ENCODE data around the gene PAPOLA.
"Not testable (repeated sequence)": the region's sequence is repeated elsewhere in the genome, so short reads cannot be mapped to it uniquely, and the experiment has no call there.

PAPOLA gene

DNA sequence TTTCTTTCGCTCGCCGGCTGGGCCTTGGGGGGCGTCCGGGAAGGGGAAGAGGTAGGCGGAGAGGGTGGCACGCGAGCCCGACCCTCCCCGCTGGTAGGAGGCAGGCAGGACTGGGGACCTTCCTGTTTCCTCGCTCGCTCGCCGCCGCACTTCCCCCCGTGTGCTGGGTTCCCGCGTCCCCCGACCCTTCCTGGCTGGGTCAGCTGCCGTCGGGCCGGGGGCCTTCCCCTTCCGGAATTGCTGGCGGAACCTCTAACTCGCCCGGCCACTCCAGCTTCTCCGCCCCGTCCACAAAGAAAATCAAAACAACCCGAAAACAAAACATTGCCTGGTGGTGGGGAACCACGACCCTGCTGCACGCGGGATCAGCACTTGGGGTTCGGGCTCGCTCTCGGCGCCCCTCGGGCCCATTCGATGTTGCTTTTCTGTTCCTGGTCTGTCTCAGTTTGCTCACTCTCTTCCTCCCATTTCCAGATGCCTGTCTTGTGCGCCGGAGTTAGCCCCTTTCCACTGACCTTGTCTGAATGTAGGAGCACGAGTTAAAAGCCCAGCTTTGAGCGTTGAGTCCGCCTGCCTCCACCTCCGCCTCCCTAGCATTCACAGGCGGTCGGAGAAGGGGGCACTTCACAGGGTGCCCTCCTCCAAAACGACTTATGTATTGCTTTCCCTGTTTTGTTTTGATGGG is 581 bp downstream of the PAPOLA start:
- DNase-seq (ENCODE audit: low read depth), result no peak

DNA sequence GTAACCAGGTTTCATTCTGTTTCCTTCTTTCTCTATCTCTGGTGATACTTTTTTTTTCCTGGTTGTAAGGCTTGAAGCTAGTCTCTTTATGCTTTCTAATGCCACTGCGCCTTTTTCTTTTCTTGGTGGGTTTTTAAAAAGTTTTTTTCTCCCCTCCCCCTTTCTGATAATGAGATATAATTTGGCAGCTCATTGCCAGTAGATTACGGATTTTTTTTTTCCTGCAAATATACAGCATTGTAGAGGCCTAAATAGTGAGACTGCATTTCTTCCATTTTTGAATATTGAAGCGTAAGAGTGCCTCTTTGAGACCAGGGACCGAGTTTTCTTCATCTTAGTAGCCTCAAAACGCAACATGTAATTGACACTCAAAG is 1.1 kb downstream of the PAPOLA start:
- DNase-seq (ENCODE audit: low read depth), result no peak

DNA sequence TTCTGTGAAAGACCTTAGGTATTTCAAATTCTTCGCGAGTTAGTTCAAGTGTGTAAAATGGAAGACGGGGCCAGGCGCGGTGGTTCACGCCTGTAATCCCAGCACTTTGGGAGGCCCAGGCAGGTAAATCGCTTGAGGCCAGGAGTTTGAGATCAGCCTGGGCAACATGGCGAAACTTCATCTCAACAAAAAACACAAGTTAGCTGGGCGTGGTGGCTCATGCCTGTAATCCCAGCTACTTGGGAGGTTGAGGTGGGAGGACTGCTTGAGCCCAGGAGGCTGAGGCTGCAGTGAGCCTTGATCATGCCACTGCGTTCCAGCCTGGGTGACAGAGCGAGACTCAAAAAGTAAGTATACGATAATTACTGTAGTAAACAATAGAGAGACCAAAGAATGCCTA is 2.2 kb downstream of the PAPOLA start:
- DNase-seq (ENCODE audit: low read depth), result not testable (repeated sequence)

DNA sequence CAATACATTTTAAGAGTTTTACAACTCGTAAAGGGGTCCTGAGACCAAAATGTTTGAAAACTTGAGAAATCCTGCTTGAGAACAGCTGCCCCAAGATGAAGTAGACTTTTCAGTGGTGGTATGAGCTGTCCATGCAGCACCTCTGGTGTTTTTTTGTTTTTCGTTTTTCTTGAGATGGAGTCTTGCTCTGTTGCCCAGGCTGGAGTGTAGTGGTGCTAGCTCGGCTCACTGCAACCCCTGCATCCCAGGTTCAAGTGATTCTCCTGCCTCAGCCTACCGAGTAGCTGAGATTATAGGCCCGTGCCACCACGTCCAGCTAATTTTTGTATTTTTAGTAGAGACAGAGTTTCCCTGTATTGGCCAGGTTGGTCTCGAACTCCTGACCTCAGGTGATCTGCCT is 5.5 kb downstream of the PAPOLA start:
- no peak for DNase-seq (ENCODE audit: low read depth)

DNA sequence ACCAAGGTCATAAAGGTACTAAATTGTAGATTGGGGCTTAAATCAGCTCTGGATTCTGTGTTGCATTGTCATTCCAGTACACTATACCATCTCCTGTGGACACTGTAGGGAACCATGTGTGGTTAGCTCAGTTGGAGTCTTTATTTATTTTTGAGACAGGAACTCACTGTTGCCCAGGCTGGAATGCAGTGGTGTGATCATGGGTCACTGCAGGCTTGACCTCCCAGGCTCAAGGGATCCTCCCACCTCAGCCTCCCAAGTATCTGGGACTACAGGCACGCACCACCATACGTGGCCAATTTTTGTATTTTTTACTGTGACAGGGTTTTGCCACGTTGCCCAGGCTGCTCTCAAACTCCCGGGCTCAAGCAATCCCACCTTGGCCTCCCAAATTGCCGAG is 6.7 kb downstream of the PAPOLA start:
- no peak for DNase-seq (ENCODE audit: low read depth)

DNA sequence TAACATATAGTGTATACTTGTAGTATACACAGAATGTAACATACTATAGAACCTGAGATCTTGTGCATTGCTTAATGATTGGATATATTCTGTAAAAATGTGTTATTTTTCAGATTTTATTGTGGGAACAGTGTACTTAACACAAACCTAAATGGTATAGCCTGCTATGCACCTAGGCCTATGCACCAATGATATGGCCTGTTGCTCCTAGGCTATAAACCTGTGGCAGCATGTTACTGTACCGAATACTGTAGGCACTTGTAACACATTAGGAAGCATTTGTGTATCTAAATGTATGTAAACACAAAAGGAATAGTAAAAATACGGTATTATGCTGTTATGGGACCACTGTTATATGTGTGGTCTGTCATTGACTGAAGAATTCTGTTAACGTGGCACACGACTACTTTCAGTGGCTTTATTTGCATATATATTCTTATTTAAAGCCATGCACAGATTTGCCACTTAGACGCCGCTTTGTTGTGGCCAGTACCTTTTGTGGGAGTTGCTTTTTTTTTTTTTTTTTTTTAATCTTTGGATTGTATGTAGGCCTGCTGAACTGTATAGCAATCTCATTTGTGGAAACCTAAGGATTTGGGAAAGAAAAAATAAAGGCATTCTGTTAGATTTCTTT is 7.4 kb downstream of the PAPOLA start:
- DNase-seq (ENCODE audit: low read depth), result no peak

DNA sequence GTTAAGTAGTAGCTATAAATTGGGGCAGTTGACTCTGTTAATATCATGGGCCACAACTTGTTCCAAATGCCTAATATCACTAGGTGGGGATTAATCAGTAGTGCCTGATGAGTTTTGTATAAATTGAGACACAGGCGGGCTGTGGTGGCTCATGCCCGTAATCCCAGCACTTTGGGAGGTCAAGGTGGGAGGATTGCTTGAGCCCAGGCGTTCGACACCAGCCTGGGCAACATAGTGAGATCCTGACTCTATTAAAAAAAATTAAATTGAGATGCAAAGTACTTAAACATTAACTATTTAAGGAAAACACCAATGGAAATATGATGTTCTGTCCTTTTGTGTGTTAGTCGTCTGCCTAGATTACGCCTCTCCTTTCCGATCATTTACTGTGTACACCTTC is 9.0 kb downstream of the PAPOLA start:
- DNase-seq (ENCODE audit: low read depth), result no peak

DNA sequence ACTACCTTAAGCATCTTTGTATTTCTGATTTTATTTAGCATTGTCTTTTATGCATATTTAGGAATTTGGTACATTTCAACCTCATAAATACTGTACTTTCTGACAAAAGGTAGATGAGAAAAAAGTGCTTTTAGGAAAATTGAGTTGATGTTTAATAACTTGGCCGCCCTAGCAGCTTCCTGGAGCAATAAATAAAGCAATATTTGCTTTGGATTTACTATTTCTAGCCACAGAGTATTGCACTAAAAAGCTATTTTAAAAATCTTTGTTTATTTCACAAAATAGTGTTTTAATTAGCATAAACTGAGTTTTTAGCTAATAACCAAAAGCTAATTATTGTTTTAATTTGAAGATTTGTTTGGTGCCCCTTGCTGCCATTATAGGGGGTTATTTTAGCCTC is 9.5 kb downstream of the PAPOLA start:
- no peak for DNase-seq (ENCODE audit: low read depth)

DNA sequence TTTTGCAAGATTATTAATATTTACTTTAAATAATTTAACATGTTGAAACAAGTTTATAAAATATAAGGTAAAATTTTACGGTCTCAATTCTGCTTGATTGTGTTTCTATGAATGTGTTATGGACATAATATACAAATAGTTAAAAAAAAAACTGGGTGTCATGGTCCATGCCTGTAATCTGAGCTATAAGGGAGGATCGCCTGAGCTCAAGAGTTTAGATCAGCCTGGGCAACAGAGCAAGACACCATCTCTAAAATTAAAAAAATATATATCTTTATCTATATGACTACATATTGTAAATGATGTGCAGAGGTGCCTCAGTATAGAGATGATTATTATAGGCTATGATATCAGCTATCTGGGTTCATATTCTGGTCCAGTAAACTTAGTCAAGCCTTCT is 9.9 kb downstream of the PAPOLA start:
- no peak for DNase-seq (ENCODE audit: low read depth)

DNA sequence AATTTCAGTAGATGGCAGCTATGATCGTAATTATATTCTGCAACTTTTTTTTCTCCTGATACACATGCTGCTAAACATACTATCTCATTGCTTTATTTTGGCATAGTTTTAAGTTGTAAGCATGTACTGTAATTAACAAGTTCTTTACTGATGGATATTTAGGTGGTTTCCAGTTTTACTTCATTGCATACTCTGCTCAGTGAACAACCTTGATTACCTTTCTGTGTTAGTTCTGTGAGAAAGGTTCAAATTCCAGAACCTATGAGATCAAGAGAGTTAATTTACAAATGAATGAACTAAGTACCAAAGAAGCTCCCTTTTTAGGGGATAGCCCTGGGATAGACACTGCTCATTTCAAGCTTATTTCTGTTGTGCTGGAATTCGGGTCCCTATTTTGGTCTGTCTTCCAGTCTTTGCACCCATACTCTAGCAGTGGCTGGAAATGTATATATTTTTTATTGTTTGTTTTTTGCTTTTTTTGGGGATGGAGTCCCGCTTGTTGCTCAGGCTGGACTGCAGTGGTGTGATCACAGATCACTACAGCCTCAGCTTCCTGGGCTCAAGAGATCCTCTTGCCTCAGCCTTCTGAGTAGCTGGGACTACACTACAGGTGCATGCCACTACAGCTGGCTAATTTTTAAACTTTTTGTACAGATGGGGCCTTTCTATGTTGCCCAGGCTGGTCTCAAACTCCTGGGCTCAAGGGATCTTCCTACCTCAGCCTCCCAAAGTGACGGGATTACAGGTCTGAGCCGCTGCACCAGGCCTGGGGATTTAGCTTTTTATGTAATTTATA is 10.6 kb downstream of the PAPOLA start:
- no peak for DNase-seq (ENCODE audit: low read depth)

DNA sequence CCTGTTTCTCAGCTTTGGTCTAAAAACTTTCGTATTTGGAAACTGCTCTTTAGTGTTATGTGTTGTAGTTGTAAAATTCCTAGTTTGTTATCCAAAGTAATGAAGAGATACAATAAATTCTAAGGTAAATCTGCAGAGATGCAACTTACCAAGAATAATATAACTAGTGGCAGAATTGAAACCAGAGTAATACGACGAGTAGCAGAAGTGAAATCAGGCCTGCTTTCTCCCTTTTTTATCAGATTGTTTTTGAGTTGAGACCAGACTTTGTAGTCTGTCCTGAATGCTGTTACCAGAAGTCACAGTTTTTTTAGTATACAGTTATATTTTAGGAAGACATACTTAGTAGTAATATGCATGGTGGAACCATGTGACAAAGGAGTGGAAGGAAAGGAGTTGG is 12.5 kb downstream of the PAPOLA start:
- DNase-seq (ENCODE audit: low read depth), result no peak

DNA sequence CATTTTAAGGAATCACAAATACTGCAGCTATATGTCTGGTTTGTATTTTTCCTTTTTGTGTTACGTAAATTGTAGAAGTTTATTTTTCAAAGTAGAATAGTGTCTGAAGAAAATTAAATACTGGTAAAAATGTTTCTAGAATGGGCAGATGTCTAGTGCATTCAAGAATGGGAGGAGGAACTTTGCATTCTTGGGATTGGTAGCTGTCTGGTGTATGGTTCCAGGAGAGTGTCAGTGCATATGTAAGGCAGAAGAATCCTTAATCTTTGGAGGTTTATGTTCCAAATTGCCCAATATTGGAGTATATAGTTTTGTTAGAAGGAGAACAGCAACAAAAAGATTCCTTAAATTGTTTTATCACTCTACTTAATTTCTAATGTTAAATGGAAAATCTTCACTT is 13.5 kb downstream of the PAPOLA start:
- no peak for DNase-seq (ENCODE audit: low read depth)

DNA sequence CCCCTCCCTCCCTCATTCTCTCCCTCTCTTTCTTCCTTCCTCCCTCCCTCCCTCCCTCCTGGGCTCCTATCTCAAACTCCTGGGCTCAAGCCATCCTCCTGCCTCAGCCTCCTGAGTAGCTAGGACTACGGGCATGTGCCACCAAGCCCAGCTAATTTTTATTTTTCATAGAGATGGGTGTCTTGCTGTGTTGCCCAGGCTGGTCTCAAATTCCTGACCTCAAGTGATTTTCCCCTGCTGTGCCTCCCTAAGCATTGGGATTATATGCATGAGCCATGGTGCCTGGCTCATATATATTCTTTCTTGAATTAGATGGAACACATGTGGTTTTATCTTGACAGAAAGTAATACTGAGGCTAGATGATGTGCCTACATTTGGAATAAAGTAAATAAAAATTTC is 14.2 kb downstream of the PAPOLA start:
- no peak for DNase-seq (ENCODE audit: low read depth)

DNA sequence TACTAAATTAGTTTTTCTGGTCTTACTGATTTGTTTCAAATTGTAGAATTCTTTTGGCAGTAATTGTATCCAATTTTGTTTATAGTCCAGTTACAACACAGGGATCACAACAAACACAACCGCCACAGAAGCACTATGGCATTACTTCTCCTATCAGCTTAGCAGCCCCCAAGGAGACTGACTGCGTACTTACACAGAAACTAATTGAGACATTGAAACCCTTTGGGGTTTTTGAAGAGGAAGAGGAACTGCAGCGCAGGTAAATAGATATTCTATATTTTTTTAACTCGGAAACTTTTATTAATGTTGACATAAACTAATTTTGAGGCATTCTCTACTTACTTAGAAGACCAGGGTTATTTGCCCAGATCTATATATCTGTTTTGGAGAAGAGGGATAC is 17.8 kb downstream of the PAPOLA start:
- no peak for DNase-seq (ENCODE audit: low read depth)

DNA sequence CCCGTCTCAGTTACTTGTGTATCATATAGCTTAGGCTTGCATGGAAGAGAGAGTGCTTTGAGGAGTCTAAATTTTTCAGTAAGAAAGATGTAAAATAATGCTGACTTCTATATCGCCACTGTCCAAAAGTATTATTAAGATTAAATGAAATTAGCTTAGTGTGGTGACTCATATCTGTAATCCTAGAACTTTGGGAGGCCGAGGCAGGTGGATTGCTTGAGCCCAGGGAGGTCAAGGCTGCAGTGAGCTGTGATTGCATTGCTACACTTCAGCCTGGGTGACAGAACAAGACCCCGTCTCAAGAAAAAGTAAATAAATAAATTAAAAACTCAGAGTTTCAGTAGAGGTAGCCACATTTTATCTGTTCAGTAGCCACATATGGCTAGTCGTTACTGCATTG is 23.3 kb downstream of the PAPOLA start:
- DNase-seq (ENCODE audit: low read depth), result no peak

DNA sequence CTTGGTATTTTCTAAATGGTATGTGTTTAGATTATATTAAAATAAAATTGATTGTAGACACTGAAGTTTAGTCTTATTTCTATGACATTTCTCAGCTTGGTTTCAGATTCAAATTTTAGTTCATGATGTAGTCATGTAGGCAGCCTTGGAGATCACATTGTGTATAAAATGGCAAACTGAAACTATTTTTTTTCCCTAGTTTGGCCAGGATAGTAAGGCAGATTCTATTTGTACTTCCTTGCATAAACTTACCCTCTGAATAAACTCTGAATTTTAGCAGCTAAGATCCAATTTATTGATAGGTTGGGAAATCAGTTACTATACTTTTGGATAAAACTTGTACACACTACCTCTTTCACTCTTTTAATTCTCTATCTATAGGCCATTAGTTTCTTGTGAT is 30.4 kb downstream of the PAPOLA start:
- DNase-seq (ENCODE audit: low read depth), result no peak

DNA sequence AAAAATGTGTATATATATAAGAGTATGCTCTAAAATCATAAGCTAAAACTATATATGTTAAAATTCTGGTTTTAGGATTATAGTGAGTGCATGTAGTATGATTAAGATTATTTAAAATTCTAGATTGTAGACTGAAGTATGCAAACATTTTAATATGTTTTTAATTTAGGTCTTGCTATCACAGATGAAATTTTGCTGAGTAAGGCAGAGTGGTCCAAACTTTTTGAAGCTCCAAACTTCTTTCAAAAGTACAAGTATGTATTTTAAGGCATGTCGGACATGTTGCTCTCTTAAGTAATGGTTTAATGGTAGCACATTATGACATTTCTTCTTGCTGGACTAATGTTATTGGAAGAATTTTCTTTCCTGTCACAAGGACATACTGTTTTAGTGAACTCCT is 34.6 kb downstream of the PAPOLA start:
- DNase-seq (ENCODE audit: low read depth), result no peak

DNA sequence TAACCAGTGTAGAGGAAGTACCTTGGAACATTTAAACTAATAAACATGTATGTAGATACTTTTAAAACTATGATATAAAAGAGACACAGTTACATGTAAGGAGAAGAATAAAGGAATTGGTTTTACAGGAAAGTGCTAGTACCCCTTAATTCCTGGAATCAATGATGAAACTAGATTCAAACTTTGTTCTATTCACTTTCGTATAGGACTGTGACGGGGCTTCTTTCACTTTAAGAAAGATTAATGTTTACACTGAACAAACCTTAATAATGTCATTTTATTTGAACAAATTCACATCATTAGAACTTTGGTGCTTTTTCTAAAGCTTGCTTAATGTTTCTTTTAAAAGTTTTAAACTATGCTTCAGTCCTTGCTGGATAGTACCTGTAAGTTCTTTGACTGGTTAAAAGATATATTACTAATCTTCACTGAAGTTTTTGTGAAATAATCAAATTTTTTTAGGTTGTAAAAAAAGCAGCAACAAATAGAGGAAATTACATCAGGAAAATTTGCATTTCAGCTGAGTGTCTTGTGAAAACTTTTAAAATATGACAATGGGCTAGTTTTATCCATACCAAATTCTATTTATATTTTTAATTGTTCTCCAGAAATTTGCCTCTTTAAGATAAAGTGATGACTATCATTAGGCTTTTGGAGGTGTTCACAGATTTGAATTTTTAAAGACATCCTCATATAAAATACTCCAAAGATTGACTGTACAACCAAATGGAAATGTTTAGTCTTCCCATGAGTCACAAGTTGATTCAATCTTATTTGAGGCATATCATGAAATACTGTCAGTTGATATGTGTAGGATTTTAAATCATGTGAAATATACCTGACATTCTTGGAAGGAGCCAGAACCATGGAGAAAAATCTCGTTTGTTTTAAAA is 36.2 kb downstream of the PAPOLA start:
- no peak for DNase-seq (ENCODE audit: low read depth)

DNA sequence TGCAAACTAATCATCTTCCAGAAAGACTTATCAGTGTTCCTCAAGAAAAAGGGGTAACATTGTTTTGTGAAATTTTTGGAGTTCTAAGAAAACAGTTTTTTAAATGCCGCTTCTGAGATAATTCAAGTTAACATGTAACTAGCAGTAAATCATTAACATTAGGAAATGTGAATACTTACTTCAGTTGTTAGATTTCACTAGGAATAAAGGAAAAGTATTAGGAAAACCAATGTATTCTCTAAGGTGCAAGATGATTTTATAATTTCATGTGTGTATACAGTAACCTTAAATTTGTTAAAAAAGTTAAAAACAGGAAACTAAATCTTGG is 36.8 kb downstream of the PAPOLA start:
- no peak for DNase-seq (ENCODE audit: low read depth)

DNA sequence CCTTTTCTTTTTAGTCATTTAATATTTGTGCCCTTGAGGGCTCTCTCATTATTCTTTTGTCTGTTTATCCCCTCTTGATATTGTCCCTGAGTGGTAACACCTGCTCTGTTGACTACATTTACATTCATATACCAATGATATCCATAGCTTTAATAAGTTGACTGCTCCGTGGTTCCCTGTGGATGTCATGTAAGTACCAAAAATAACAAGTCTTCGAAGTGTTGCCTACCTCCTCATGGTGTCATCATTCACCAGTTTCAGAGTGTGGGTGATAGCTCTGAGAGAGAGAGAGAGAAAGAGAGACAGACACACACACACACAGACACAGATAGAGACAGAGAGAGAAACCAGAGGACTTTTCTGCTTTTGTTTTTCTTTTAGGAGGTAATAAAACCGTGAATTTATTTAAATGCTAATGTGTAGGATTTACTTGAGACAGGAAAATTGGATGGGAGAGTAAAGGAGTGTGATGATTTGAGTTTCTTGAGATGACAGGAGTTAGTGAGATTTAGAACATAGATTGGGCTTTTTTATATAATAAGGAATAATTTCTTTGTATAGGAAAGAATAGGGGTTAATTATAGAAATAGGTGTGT is 52.2 kb downstream of the PAPOLA start:
- no peak for DNase-seq (ENCODE audit: low read depth)

DNA sequence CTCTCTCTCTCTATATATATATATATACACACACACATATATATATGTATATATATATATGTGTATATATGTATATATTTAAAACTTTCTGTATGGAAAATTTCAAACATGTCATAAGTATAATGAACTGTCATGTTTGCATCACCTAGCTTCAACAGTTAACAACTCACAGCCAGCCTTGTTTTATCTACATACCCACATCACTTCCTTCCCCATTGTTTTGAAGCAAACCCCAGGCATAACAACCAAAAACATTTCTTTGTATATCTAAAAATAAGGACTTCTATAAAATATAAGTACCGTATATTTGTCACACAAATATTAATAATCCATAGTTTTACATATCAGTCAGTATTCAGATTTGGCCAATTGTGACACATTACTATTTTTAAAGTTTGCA is 57.4 kb downstream of the PAPOLA start:
- DNase-seq (ENCODE audit: low read depth), result no peak

DNA sequence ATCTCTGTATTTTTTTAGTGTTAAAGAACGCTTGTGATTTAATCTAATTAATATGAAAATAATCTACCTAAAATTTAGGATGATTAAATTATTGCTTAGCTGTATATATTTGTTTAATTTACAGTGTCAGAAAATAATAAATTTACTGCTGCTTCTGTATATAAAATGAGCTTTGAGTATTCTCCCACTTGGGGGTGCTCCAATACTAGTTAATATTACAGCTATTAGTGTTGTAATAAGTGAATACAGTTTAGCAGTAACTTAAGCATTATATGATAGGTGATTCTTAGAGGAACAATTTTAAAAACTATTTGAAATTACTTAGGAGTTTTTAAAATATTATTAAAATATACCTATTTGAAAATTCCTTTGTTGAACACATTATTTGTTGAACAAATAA is 62.2 kb downstream of the PAPOLA start:
- no peak for DNase-seq (ENCODE audit: low read depth)
